ENCODE data around the gene TMEM95.

TMEM95 gene, protein sequence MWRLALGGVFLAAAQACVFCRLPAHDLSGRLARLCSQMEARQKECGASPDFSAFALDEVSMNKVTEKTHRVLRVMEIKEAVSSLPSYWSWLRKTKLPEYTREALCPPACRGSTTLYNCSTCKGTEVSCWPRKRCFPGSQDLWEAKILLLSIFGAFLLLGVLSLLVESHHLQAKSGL

DNA sequence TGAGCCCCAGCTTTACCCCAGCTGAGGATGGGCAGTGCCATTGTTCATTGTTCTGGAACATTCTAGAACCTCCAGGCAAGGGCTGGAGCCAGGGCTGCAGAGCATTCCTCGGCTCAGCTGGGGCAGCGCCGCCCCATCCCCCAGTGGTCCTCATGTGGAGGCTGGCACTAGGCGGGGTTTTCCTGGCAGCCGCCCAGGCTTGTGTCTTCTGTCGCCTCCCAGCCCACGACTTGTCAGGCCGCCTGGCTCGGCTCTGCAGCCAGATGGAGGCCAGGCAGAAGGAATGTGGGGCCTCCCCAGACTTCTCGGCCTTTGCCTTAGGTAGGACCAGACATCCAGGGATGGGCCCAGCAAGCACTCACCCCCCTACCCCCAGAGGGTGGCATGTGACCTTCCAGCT, at the start of gene TMEM95:
Gene TMEM95, plus strand, starts transcription at position 104 of the 400 bp plus-strand sequence. Its CDS starts 49 bp downstream, at position 153.
- no peak for FAIRE-seq

DNA sequence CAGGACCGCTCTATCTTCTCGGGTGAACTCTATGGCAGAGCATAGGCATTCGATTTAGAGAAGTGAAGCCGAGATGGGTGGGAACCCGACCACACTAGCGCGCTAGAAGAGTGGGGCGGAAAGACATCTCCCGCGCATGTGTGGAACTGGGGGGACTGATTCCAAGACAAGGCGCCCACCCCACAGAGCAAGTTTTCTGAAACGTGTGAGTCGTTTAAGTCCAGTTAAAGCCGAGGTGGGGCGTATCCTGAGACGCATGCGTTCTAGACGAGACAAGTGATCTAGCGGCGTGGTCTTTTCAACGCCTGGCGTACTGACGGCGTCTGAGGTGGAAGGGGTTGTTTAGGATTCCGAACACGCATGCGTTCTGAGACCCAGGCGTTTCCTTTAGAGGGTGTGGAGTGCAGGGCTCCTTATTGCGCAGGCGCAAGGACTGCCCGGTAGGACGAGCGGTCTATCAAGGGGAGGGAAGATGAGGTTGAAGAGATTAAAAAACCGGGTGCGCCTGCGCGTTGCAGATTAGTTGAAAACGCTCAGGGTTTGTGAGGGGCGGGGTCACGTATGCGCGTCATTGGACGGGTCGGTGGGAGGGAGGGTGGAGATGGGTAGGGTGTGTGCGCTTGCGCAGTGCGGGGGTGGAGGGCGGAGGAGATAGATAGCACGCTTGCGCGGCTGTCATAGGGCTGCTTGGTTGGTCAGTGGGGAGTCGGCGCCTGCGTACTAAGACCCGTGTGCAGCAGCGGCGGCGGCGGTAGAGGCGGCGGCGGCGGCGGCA, 47.9 kb upstream of the TMEM95 start, which contains the start of gene EIF5A:
Gene EIF5A, plus strand, starts transcription at position 718 of the 775 bp plus-strand sequence. CDS start 2,008 bp downstream, outside the sequence.
- peak; percentile 65 for FAIRE-seq

DNA sequence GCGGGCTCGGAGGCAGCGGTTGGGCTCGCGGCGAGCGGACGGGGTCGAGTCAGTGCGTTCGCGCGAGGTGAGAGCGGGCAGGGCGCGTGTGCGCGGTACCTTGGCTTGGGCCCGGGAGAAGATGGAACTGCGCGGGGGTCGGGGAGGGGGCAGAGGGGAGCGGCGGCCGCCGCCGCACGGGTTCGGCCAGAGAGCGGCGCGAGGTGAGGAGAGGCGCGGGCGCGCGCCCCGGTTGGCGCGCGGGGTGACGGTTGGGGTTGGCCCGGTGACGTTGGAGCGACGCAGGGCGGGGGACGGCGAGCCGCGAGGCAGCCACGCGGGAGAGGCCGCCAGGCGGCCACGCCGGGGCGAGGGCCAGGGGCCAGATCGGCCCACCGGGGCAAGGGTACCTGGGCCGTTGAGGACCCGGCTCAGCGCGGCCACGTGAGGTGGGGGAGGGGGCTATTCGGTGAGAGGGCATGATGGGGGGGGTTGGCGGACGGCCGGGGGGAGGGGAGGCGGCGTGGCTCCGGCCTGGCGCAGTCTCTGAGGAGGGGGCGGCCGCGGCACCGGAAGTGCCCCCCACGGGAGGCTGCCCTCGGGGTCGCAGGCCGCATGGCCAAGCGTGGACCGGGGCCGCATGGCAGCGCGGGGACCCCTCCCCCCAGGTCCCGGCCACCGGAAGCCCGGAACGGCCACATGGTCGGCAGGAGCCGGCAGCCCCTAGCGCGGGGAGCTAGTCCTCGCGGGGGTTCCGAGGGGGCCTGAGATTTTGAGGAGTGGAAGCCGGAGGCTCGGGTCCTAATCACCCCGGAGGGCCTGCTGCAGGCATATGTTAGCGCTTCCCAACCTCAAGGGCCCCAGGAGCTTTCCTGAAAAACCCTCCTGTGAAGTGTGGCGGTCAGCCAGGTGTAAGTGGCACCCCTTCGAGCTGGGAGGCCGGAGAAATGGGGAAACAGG, 47.0 kb upstream of the TMEM95 start:
- no peak for FAIRE-seq

DNA sequence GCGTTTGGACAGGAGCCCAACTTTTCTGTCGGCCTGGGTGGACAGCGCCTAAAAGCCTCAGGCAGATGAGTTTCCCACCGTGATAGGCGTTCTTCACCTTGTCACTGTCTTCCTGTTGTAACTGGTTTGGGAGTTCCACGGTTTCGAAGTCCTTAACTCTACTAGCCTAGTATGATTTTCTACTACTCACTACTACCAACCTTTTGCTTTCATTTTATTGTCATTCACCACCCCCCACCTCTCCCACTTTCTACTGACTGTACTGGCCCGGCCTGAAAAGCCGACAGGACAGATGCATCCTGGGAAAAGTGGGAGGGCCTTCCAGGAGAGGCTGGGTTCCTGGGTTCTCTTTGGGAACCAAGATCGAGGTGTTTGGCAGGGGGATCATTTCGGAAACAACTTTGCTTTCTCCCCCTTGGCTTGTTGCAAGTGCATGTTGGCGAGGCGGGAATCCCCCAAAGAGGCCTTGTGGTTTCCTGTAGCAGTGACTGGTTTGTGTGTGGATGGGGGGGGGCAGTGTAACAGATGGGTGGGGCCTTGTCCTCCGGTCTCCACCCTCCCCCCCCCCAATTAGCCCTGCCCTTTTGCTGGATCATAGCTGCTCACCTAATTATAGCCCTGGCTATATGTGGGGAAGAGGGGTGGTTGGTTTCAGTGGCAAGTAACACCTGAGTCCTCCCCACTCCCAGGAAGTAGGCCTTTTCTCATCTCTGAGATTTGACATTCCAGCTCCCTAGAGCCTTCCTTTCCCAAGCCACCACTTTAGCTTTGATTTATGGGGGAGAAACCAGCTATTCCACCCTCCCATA, 46.1 kb upstream of the TMEM95 start:
- no peak for FAIRE-seq

DNA sequence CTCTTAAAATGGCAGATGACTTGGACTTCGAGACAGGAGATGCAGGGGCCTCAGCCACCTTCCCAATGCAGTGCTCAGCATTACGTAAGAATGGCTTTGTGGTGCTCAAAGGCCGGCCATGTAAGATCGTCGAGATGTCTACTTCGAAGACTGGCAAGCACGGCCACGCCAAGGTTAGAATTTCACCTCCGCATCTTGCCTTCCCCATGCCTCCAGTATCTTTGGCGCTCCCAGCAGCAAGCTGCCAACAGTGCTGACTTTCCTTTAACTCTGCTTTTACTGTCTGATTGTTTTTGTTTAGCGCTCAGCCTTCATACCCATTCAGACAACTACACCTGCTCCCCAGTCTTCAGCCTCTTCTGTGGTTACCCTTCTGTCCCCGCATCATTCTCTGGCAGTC, 45.3 kb upstream of the TMEM95 start:
- no peak for FAIRE-seq

DNA sequence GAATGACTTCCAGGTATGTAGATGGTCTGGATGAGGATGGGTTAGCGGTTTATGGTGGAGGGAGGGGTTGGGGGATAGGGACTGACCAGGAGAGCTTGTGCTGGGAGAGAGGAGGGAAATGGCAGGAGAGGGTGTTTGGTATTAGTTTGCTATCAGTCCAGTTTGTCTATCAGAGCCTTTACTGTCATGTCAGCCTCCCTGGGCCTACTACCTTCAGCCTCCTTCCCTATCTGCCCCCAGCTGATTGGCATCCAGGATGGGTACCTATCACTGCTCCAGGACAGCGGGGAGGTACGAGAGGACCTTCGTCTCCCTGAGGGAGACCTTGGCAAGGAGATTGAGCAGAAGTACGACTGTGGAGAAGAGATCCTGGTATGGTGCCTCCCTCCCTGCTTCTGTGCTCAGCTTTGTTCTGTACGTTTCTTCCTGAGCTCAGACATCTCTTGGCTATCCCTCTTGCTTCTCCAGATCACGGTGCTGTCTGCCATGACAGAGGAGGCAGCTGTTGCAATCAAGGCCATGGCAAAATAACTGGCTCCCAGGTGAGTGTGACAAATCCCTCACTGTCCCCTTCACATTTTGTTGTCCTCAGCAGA, 43.7 kb upstream of the TMEM95 start:
- FAIRE-seq: no peak

DNA sequence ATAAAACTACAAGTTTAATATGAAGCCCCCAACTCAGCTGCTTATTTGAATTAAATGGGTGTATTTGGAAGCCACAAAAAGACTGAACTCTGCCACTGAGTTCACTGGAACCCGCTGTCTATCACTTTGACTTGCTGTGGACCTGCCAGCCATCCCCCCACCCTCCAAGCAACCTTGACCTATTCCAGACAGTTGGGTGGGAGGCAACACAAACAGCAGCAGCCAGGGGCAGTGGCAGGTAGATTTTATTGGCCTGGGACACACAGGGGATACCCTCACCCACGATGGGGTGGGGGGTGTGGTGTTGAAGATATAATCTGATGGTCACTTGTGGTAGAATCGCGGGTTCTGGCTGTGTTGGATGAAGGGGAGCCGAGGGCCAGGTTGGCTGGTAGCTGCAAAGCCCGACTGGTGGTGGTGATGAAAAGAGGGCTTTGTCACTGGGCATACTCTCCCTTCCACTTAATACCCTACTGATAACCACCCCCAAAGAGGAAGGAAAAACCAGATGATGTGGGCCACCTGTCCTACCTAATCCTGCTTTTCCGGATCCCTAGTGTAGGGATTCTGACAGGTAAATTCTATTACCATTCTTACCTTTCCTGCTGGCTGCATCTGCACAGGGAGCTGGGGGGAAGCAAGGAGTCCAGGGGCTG, 42.4 kb upstream of the TMEM95 start:
- no peak for FAIRE-seq

DNA sequence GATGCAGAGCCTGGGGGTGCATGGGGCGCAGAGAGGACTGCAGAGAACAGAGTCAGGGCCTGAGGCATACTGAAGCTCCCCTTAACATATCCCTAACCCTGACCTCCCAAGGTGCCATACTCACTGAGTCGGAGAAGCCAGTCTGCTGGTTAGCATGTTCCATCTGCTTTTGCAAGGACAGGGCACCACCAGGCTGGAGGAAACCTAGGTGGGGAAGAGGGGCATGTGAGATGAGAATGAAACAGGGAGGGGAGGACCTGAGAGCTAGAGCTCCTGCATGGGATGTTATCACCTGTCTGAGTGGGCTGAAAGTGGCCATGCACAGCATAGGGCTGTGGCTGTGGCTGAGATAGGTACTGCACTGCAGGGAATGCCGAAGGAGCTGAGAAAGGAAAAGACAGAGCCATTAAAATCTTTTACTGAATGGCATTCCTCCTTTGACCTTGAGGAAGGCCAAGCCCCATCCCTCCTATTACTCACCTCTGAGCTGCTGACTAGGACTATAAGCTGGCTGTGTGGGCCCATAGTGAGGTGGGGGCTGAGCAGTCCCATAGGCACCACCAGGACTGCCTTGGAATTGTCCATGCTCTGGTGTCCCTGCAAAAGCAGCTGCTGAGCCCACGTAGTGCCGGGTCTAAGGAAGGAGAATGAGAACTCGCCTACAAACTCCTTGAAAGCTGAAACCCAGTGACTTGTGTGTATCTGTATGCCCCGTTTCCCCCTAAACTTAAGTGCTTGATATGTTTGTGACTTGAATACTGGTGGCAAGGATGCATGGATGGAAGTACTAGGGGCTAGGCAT, 41.7 kb upstream of the TMEM95 start:
- FAIRE-seq: no peak

DNA sequence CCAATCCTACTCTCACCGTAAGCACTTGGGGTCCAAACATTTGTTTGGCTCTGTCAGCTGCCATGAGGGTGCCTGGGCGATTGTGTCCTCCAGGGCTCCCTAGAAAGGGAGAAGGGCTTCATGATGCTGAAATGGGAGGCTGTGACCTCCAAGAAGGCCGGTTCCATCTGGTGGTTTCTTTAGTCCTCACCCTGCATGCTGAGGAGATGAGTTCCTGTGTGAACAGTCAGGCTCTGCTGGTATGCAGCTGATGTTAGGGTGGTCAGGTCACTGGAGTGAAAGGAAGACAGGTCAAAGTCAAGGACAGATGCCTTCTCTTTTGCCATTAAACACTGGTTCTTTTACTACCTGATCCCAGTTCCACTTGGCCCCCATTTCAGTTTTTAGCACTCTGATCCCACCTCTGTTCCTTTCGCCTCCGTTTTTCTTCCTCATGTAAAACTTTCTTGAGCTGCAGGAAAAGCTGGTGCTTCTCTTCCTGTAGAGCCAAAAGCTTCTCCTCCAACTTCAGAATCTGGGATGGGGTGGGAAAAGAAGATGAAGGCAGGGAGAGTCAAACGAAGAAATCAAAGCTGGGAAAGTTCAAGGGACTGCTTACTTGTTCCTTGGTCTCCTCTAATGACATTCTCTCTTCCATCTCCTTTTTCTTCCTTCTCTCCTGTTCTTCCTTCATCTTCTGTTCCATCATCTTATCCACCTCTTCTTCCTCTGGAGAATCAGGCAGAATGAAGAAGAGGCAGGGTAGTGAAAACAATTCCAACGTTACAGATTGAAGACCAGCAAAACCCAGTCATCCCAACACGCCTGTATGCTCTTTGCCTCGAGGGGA, 40.9 kb upstream of the TMEM95 start:
- no peak for FAIRE-seq

DNA sequence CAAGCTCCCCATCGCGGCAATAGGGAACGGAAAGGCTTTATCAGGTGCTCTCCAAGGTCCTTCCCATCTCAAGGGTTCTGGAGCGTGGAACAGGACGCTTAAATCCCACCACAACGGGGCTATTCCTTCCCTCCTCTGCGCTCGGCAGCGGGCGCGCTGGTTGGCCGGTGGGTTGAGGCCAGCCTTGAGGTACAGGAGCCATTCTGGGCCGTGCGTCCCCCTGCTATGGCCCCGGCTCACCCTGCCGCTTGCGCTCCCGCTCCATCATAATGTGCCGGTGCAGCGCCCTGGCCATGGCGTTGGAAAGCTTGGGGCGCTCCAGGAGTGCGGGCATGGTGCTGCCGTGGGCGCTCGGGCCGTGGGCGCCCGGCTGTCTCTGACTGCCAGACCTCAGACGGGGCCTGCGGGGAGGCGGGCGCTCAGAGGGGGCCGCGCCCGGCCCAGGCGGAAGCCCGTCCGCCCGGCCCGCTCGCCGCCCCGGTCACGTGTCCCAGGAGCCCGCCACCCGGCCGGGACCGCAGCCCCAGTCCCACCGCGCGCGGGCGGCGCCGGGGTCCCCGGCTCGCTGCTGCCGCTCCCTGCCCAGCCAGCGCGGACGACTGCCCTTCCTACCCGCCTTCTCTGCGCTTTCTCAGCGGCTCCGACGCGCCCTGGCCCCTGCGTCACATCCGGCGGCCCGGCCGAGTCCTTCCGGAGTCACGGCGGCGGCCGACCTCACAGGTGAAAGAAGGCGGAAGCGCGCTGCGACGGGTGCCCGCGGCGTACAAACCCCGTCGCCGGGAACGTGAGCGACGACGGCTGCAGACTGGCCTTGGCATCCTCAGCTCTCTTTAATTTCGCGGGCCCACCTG, 40.0 kb upstream of the TMEM95 start, which contains the start of gene GPS2:
Gene GPS2, minus strand, starts transcription at position 642 of the 851 bp plus-strand sequence. Its CDS starts 308 bp downstream, at position 334.
- FAIRE-seq: no peak

DNA sequence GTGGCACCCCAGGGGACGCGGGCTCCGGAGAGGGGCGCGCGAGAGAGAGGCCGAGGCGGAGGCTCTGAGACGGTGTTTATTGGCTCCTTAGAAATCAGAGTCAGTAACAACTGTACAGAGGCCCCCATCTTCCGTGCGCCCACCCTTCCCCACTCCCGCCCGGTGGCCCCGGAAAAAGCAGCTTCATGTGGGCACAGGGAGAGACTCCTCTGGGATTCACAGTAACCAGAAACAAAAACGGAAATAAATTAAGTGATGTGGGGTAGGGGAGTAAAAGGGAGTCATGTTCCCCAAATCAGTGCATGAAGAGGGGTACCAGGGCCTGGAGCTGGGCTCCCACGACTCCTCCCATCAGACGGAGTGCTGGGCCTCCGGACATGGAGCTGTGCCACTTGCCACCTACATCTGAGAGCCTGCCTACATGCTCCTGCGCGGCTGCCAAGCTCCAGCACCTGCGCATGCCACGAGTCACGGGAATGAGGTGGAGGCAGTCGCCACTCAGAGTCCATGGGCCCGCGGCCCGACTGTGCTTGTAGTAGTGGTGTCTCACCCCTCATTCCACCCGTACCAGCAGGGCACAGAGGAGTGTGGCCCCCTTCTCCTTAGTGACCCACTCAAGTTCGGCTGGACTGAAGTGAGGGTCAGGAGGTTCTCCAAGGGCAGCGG, 39.3 kb upstream of the TMEM95 start:
- FAIRE-seq: no peak

DNA sequence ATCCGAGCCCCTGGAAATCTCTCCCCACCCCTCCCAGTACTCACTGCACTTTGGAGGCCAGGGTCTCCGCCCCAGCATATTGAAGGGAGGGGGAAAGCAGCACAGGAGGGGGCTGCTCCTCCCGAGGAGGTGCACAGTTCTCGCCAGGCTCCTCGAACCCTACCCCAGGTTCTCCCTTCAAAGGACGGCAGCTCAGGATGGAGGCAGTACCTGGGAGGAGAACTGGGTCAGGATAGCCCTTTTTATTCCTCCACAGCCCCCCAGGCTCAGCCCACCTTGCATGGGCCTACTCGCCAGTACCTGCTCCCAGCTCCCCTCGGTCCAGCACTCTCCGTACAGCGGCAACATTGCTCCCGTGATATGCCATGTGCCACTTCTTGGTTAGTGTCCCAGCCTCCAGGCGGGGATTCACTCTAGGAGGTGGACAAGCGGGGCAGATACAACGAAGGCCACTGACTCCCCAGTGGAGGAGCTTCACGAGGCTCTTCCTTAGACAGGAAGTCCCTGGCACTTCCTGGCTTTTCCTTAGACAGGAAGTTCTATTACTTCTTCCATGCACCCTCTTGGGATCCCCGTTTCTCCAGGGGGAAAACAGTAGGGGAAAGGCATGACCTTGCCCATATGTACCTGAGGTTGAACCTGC, 37.7 kb upstream of the TMEM95 start:
- no peak for FAIRE-seq

DNA sequence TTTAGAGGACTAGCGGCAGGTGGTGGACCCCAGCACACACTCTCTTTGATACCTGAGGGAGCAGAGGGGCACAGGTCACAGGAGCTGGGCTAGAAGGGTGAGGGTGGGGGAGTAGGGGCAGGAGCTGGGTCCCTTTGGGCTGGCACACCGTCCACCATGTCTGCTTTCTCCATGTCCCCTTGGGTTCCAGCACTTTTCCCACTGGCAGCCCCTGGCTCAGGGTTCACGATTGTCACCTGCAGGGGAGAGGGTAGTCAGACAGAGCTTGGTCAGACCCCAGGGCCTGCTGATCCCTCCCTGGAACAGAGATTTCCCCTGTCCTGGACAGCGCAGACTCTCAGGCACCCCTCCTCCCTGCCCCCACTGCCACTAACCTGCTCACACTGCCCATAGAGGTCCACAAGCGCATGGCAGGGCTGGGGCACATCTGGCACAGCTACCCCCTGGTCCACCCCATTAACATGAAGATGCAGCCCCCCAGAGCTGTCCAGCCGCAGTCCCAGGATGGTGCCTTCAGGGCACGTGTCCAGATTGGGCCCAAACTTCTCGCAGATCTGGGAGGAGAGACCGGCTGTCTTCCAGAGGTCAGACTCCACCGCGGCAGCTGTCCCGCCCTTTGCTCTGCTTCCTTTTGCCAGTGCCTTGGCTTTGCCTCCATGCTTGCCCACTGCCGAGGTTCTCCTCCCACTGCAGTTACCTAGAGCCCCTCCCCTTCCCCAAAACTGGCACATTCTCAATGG, 36.7 kb upstream of the TMEM95 start:
- FAIRE-seq: no peak

DNA sequence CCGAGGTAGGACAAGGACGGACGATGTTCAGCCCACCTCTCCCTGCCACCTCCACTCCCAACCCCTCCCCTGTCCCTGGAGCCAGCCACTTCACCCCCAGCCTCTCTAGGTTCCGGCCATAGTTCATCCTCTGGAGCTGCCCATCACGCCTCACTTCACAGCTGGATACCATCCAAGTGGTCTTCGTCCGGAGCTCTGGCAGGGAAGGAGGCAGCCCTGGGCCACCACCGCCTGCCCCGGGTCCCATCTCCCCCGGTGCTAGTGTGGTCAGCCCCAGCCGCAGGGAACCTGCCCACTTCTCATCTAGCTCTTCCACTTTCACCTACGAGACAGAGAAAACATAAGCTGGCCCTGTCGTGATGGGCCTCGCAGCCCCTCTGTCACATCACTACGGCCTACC, 33.5 kb upstream of the TMEM95 start:
- FAIRE-seq: no peak

DNA sequence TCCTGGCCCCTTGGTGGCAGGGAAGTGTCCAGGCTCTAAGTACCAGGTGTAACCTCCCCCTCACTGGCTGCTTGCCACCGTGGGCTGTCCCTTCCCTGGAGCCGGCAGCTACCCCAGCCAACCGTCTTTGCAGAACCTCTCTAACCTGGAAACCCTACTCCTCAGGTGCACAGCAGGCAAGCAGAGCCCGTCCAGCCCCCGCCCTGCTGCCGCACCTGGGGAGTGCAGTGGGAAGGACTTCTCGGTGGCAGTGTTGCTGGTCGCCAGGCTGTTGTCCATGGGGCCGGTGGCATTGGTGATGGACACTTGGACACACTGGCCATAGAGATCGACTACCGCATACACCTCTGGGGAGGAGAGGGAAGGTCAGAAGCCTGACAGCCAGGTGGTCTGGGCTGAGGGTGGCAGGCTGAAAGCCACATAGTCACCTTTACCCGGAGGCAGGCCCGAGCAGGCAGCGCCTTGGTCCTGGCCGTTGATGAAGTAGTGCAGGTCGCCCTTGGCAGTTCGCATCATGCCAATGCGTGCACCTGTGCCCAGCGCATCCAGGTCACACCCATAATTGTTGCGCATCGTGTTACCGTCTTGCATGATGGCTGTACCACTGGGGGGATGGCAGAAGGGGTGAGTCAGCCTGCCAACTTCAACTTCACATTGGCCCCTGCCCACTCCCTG, 32.3 kb upstream of the TMEM95 start:
- no peak for FAIRE-seq
